Activated T-helper 1 cell treated with Interleukin-2 at 50 U/mL for 16 hours (primary cell): ENCODE results near the gene RHOB.
"Not testable (repeated sequence)": the region's sequence is repeated elsewhere in the genome, so short reads cannot be mapped to it uniquely, and the experiment has no call there.

Experiments
- DNase-seq: peaks from one replicate; pipeline ENCODE4 v3.0.0-alpha.2; 2020; ENCODE audit warnings: low read depth

The RHOB gene

GRCh38 chr2:20454036-20454981 lies 7.4 kb downstream of the RHOB start:
- no peak for DNase-seq

- no peak for DNase-seq
These were observed 8.3 kb downstream of the RHOB start for GRCh38 chr2:20455076-20455587.

GRCh38 chr2:20456116-20456571 lies 9.3 kb downstream of the RHOB start:
- DNase-seq, result no peak

- DNase-seq, result no peak
These were observed 10.0 kb downstream of the RHOB start for GRCh38 chr2:20456636-20457426.

GRCh38 chr2:20457661-20458630 lies 11.1 kb downstream of the RHOB start:
- DNase-seq, result no peak

- DNase-seq, result not testable (repeated sequence)
These were observed 12.0 kb downstream of the RHOB start for GRCh38 chr2:20458737-20459484.

GRCh38 chr2:20465716-20466394 lies 19.0 kb downstream of the RHOB start:
- no peak for DNase-seq

- DNase-seq, result no peak
These were observed 21.1 kb downstream of the RHOB start for GRCh38 chr2:20467789-20468548.

GRCh38 chr2:20468549-20469500 lies 22.0 kb downstream of the RHOB start:
- no peak for DNase-seq

- no peak for DNase-seq
These were observed 22.7 kb downstream of the RHOB start for GRCh38 chr2:20469595-20469994.

- DNase-seq, result no peak
These were observed 23.3 kb downstream of the RHOB start for GRCh38 chr2:20470211-20470610.

- DNase-seq, result no peak
These were observed 24.3 kb downstream of the RHOB start for GRCh38 chr2:20471148-20471547.

- DNase-seq, result no peak
These were observed 25.2 kb downstream of the RHOB start for GRCh38 chr2:20471902-20472559.

- DNase-seq, result no peak
These were observed 25.7 kb downstream of the RHOB start for GRCh38 chr2:20472569-20472968.

- DNase-seq, result no peak
These were observed 26.3 kb downstream of the RHOB start for GRCh38 chr2:20473128-20473527.

- no peak for DNase-seq
These were observed 28.1 kb downstream of the RHOB start for GRCh38 chr2:20474757-20475566.

GRCh38 chr2:20475567-20475952 lies 28.7 kb downstream of the RHOB start:
- DNase-seq, result no peak
